Measurements from ENCODE around the gene PICK1.

PICK1 gene

DNA sequence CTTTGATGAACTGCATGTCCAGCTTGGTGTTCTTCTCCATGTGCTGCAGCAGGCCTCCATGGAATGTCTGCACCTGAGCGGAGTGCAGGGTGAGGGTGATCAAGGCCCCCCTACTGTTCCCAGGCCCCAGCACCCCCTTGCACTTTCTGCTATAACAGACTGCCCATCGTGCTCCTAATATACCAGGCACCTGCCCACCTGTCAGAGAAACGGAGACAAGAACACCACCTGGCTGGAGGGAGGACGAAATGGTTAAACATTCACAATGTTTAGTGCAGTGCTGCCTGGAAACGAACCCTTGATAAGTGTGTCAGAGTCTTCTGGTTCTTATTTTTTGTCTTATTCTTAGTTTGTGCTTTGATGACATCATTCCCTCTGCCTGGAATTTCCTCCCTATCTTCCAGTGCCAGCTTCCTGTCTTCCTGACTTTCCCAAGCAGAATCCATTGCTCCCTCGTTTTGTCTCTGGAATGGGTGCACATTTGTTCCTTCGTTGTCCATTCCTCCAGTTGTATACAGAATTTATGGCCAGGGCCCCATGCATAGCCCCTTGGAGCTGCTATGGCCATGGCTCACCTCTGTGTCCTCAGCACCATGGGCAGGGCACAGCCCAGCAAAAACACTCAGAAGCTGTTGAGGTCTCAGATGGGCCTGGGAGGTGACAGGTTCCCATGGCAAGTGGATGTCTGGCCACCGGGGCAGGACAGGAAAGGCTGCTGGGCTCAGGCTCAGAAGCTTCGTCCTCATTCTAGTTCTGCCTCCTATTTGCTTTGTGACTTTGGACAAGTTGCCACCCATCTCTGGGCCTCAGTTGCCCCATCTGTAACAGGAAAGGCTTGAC, 41.4 kb downstream of the PICK1 start:
- no peak overlapping the region for H3K4me3 ChIP-seq (replicated peaks; ENCODE audit: low read depth, low read length)
- DNase-seq (ENCODE audit: extremely low read depth, low read depth): no peak
- TF ChIP-seq, protein P1, sequence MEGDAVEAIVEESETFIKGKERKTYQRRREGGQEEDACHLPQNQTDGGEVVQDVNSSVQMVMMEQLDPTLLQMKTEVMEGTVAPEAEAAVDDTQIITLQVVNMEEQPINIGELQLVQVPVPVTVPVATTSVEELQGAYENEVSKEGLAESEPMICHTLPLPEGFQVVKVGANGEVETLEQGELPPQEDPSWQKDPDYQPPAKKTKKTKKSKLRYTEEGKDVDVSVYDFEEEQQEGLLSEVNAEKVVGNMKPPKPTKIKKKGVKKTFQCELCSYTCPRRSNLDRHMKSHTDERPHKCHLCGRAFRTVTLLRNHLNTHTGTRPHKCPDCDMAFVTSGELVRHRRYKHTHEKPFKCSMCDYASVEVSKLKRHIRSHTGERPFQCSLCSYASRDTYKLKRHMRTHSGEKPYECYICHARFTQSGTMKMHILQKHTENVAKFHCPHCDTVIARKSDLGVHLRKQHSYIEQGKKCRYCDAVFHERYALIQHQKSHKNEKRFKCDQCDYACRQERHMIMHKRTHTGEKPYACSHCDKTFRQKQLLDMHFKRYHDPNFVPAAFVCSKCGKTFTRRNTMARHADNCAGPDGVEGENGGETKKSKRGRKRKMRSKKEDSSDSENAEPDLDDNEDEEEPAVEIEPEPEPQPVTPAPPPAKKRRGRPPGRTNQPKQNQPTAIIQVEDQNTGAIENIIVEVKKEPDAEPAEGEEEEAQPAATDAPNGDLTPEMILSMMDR (IDR thresholded peaks at IDR 0.05; ENCODE audit: low read depth, low read length, missing control alignments): no peak

DNA sequence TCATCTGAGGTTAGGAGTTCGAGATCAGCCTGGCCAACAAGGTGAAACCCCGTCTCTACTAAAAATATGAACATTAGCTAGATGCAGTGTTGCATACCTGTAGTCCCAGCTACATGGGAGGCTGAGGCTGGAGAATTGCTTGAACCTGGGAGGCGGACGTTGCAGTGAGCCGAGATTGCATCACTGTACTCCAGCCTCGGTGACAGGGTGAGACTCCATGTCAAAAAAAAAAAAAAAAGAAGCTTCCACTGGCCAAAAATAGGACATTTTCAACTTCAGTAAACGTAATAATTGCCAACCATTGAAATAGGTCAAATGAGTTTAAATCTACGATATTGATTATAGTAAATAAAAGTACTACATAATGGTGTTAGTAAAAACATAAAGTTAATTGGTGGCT, 46.4 kb downstream of the PICK1 start:
- H3K4me3 ChIP-seq (replicated peaks; ENCODE audit: low read depth, low read length): no peak overlapping the region
- TF ChIP-seq, protein P1 (IDR thresholded peaks at IDR 0.05; ENCODE audit: low read depth, low read length, missing control alignments): no peak
- DNase-seq (ENCODE audit: extremely low read depth, low read depth): no peak

DNA sequence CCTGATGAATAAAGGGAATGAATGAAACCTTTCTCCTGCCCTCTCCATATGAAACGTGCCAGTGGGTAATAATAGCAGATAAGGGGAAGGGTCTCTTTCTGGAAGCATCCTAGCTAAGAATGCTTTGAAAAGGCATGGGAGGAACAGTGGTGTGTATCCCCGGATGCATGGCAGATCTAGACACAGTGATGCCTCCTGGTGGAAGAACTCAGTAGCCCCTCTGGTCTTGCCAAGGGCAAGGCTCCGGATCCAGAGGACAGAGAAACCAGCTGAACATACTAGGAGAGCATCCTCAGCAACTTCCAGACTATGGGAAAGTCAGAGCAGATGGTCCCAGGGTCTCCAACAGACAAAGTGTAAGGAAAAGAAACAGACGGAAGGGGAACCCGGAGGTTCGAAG, 46.9 kb downstream of the PICK1 start:
- no peak overlapping the region for H3K4me3 ChIP-seq (replicated peaks; ENCODE audit: low read depth, low read length)
- DNase-seq (ENCODE audit: extremely low read depth, low read depth): no peak
- TF ChIP-seq, protein P1 (IDR thresholded peaks at IDR 0.05; ENCODE audit: low read depth, low read length, missing control alignments): peak; percentile 52

DNA sequence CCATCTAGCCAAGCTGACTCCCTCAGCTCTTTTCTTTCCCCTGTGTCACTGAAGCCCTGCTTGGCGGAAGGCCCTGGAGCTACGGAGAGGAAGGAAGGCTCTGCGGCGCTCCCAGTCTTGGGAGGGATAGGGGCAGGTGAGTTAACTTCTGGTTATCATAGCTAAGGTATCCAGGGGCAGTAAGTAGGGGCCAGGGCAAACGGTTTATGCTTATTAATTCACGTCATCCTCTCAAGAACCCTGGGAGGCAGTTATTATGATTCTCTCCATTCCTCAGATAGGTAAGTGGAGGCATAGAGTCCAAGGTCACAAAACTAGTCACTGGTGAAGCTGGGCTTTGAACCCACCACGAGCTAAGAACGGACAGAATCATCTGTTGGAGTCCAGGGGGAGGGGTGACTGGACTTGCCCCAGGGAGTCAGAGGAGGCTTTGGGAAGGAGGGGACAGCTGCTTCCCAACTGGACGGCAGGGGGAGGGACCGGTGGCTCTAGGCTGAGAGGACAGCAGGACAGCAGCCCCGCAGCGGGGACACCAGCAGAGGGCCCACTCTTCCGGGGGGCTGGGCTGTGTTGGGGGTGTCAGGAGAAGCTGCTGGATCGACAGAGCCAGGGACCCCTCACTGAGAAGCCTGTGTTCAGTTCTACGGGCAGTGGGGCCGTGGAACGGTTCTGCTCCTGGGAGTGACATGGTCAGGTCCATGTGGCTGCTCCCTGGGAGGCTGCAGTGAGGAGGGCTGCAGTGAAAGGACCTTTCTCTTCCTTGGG, 49.8 kb downstream of the PICK1 start:
- DNase-seq (ENCODE audit: extremely low read depth, low read depth): no peak
- H3K4me3 ChIP-seq (replicated peaks; ENCODE audit: low read depth, low read length): no peak overlapping the region
- TF ChIP-seq, protein P1 (IDR thresholded peaks at IDR 0.05; ENCODE audit: low read depth, low read length, missing control alignments): no peak

DNA sequence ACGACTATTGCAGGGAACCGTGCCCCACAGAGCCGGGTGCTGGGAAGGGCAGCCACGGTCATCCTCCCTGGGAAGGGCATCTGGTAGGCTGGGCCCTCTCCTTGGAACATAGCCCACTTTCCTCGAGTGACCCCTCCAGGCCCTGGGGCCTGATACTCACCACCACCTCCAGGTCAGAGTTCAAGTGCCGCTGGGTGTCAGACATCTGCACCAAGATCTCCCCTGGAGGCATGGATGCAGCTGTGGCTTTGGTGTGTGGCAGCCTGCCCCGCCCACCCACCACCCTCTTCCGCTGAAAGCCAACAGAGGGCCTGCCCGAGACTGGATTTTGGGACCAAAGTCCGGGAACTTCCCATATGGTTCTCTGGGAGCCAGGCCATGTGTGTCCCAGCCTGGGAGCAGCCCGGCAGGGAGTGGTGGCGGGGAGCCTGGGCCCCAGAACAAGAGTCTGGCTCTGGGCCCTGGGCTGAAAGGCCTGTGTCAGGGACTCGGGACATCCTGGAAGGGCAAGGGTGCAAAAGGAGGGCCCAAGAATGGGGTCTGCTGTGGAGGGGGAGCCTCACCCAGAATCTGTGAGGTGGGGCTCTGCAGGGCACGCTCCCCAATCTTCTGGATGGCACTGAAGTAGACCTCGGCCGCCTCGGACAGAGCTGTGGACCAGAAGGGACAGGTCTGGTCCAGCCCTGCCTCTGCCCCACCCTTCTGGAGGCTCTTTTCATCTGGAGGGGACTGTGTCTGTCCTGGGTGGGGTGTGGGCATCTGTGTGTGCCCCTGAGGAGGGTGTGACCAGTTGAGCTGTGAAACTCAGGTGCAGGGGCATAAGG, 50.7 kb downstream of the PICK1 start:
- H3K4me3 ChIP-seq (replicated peaks; ENCODE audit: low read depth, low read length): no peak overlapping the region
- peak; percentile 63 for DNase-seq (ENCODE audit: extremely low read depth, low read depth)
- TF ChIP-seq, protein P1 (IDR thresholded peaks at IDR 0.05; ENCODE audit: low read depth, low read length, missing control alignments): no peak

DNA sequence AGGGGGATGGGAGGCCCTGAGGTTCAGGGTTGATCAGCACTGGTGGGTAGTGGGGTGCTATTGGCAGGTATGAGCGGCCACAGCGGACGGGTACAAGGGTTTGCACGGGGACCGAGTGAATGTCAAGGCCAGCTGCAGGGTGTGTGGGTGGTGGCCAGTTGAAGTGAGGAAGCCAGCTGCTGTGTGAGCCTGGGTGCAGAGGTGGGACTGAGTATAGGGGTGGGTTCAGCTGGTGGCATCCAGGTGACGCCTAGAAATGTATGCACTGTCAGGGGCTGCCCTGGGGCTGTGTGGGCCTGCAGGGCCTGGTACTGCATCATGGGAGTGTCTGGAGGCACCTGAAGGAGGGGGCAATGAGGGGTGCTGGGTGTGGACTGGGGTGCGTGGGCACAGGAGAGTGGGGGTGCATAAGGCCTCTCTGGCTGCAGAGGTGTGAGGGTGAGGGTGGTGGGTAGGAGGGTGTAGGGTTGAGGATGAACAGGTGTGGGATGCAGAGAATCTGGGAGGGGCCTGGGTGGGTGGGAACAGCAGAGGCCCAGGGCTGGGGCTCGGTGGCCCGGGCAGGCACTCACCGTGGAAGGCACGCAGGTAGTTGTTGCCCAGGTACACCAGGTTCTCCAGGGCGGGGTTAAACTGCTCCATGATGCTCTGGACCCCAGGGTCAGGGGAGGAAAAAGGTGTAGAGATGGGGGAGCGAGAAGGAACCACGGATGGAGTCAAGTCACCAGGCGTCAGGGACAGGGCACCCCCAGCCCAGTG, 51.5 kb downstream of the PICK1 start:
- TF ChIP-seq, protein P1 (IDR thresholded peaks at IDR 0.05; ENCODE audit: low read depth, low read length, missing control alignments): no peak
- DNase-seq (ENCODE audit: extremely low read depth, low read depth): no peak
- no peak overlapping the region for H3K4me3 ChIP-seq (replicated peaks; ENCODE audit: low read depth, low read length)
